Measurements from ENCODE around the gene GOLGA3.
"Not testable (repeated sequence)": the region's sequence is repeated elsewhere in the genome, so short reads cannot be mapped to it uniquely, and the experiment has no call there.

Gene GOLGA3

DNA sequence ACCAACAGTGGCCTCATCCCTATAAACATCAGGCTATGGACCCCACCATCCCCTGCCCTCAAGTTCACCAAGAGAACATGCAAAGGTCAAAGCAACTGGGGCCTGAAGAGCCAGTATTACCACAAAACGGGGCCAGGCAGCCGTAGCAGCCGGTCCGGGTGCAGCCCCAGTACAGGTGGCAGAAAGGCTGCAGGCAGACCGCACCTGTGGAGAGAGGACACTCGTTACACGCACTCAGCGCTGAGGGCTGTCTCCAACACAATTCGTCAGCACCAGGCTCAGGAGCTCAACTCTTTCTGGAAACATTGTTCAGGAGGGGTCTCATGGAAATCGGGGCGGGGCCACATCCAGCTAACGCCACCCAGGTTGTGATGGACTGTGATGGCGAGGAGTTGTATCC, 19.9 kb upstream of the GOLGA3 start:
- FAIRE-seq: no peak

DNA sequence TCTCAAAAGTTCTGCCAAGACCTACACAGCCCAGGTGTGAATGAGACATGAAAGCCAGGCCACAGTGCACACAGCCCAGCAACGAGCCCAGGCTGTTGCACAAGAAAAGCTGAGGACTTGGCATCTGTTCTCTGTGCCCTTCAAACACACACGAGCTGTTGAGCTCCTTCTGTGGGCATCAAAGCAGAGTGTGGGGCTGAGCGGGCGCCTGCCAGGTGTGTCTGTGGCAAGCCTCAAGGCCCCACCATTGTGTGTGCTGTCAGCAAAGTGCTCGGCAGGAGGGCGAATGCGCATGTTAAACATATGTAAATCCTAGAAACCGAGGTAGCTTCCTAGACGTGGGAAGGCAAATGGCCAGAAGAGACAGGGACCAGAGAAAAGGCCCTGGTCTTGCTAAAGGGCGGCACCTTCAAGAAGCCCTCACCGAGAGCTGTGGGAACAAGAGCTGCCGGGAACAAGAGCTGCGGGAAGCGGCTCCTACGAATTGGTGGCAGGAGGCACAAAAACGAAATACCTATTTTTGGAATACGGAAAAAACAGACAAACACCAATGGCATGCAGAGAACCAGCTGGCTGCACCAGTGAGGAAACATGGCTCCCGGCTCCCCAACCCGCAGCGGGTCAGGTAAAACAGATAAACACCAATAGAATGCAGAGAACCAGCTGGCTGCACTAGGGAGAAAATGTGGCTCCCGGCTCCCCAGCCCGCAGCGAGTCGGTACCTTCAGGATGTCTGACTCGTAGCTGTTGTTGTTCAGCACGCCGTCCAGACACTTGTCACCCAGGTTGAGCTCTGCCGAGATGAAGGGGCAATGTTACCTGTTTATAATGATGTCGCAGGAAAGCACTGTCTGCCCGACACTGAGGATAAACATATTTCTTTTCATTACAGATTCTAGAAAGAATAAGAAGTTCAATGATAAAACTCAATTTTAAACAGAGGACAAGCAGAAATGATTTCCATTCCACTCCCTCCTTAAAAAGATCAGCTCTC, 19.0 kb upstream of the GOLGA3 start:
- DNase-seq (ENCODE audit: extremely low spot score, insufficient read length, low read depth) (no peak), FAIRE-seq (no peak)

More for the DNA sequence above, 19.9 kb upstream of the GOLGA3 start:
- no peak for DNase-seq (ENCODE audit: extremely low spot score, insufficient read length, low read depth)

DNA sequence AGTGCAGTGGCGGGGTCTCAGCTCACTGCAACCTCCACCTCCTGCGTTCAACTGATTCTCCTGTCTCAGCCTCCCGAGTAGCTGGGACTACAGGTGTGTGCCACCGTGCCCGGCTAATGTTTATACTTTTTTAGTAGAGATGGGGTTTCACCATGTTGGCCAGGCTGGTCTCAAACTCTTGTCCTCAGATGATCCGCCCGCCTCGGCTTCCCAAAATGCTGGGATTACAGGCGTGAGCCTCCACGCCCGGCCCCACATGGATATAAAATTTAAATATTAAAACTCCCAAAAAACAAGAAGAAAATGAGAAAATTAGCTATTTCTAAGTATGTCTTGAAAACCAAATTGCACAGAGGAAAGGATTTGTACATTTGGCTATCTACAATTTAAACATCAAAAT, 16.0 kb upstream of the GOLGA3 start:
- not testable (repeated sequence) for DNase-seq (ENCODE audit: extremely low spot score, insufficient read length, low read depth); FAIRE-seq

DNA sequence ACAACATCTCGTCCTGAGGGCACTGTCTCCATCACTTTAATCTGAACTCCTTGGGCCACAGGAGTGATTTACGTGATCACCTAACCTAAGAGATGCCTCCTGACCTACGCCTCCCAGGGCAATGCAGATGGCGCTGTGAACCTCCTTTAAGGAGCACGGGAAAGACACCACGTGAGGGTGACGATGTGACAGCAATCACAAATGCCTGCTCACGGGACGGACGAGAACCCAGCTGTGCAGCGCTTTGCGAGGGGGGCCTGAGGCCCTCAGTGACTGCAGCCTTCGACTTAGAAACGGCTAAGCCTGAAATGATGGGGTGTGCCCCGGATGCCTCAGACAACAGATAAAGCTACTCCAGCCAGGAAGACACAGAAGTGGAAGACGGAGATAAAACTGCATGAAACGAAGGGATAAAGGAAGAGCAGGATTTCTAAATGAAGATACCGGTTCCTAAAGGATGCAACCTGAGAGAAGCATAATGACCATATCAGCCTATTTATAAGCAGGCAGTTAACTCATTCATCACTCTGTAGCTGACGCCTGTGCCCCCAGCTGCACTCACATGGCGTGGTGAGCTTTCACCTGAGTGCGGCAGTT, 13.9 kb upstream of the GOLGA3 start:
- no peak for FAIRE-seq
- DNase-seq (ENCODE audit: extremely low spot score, insufficient read length, low read depth): no peak

DNA sequence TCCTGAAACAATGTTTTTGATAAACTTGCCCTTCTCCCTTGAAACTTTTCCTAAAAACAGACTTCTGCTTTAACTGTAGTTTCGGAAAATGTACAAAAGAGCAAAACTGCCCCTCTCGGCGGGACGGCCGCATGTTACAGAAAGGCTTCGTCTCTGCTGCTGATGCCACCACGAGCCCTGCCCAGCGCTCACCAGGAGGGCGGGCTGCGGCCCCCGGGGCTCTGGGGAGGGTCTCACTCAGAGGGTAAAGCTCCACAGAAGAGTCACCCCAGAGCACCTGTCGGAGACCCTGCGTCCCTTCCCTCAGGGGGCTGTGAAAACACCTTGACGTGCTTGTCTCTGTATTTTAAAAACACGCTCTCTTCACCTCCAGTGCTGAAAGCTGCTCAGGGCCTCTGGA, 12.5 kb upstream of the GOLGA3 start:
- no peak for DNase-seq (ENCODE audit: extremely low spot score, insufficient read length, low read depth)
- FAIRE-seq: no peak

DNA sequence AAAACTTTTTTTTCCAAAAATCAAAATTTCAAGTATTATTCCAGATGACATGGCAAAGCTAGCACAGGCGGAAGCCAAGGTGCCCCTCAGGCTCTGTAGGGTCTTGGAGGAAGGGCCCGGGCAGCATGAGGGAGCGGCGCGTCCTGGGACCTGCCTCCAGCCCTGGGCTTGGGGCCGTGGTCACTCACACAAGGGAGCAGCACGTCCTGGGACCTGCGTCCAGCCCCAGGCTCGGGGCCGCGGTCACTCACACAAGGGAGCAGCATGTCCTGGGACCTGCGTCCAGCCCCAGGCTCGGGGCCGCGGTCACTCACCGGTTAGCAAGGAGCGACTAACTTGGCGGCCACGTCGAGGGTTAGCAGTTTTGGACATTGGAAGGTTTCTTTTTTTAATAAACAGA, 11.9 kb upstream of the GOLGA3 start:
- DNase-seq (ENCODE audit: extremely low spot score, insufficient read length, low read depth) (no peak), FAIRE-seq (no peak)

DNA sequence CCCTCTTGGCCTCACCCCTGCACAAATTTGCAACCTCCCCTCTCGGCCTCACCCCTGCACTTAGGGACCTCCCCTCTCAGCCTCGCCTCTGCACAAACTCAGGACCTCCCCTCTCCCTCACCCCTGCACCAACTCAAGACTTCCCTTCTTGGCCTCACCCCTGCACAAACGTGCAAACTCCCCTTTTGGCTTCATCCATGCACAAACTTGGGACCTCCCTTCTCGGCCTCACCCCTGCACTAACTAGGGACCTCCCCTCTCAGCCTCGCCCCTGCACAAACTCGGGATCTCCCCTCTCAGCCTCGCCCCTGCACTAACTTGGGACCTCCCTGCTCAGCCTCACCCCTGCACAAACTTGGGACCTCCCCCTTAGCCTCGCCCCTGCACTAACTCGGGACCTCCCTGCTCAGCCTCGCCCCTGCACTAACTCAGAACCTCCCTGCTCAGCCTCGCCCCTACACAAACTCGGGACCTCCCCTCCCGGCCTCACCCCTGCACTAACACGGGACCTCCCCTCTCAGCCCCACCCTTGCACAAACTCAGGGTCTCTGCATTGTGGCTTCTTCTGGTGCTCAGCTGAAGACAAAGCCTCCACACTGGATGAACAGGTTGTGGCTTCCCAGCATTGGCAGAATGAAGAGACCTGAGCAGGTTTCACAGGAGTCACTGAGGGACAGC, 11.0 kb upstream of the GOLGA3 start:
- DNase-seq (ENCODE audit: extremely low spot score, insufficient read length, low read depth) (no peak), FAIRE-seq (no peak)

DNA sequence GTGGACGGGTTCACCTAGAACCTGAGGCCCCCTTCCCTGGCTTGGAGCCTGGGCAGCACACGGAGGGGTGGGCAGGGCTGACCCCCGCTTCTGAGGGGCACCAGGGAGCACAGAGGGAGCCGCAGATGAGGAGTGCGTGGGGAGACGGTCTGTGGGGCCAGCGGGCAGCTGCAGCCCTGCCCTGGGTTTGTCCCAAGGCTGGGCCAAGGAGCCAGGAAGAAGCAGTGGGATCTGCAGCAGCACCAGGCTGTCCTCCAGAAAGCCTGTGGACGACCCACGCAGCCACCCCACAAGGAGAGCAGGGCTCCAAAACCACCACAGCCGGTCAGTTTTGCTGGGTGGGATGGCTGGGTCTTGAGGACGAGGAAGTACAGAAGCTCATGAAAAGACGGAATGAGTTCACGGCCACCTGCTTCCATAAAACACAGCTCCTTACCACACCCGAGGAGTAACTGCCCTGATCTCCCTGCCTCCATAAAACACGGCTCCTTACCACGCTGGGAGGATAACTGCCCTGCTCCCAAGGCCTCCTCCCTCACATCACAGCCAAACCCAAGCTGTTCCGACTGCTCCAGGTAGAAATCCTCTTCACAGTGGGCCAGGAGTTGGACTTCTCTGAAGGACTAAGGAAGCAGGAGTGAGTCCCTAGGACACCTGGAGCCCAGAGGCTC, 9.9 kb upstream of the GOLGA3 start:
- FAIRE-seq: no peak
- DNase-seq (ENCODE audit: extremely low spot score, insufficient read length, low read depth): no peak

DNA sequence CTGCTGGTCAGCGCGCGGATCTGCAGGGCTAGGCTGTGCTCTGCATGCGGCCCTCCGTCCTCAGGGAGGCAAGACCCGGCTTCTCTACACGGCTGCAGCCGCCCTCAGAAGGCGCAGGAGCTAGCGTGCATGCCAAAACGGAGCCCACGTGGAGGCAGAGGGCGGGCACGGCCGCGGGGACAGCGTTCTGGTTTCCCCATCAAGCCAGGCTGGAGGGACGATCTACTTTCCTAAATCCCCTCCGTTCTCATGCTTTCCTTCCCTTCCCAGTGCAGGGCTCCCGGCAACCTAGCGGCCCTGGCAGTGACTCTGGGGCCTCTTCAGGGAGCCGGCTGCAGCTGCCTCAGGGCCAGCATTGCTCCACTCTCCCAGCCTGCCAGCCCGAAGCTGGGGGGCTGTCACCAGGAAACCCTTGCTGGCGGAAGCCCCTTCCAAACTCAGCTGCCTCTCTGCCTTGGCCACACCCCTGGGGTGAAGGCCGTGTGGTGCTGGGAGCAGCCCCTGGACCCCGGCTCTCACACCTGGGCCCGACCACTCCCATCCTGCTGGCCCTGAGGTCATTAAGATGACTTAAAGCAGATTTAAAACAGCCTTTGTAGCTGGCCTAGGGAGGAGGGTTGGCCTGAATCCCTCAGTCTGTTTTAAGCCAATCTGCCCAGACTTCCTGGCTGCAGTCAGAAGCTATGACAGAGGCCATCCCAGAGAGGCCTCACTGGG, 9.2 kb upstream of the GOLGA3 start:
- DNase-seq (ENCODE audit: extremely low spot score, insufficient read length, low read depth): no peak
- no peak for FAIRE-seq

DNA sequence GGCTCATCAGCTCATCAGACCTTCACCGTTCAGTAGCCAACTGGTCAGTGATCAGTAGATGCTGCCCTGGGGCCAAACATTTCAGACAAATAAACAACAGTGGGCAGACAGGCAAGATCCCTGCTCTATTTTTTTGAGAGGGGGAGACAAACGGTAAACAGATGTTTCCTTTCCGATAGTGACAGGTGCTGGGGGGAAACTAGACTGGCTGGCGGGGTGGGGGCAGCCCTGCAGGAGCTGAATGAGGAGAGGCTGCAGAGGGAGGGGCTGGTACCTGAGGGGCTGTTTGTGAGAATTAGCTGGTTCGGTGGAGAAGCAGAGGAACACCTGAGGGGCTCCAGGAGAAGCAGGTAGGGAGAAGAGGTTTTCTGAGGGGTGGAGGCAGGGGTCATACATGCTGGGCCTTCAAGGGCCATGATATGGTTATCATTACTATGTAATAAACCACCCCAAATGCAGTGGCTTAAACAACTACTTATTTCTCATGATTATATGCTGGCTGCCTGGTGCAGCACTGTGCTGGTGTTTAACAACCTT, 8.2 kb upstream of the GOLGA3 start:
- no peak for FAIRE-seq

DNA sequence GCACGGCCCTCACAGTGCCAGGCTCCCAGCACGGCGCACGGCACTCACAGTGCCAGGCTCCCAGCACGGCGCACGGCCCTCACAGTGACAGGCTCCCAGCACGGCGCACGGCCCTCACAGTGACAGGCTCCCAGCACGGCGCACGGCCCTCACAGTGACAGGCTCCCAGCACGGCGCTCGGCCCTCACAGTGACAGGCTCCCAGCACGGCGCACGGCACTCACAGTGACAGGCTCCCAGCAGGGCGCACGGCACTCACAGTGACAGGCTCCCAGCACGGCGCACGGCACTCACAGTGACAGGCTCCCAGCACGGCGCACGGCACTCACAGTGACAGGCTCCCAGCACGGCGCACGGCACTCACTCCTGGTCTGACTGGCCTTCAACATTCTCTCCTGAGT, 7.6 kb upstream of the GOLGA3 start:
- FAIRE-seq; DNase-seq (ENCODE audit: extremely low spot score, insufficient read length, low read depth): not testable (repeated sequence)

More for the DNA sequence above, 8.2 kb upstream of the GOLGA3 start:
- no peak for DNase-seq (ENCODE audit: extremely low spot score, insufficient read length, low read depth)

DNA sequence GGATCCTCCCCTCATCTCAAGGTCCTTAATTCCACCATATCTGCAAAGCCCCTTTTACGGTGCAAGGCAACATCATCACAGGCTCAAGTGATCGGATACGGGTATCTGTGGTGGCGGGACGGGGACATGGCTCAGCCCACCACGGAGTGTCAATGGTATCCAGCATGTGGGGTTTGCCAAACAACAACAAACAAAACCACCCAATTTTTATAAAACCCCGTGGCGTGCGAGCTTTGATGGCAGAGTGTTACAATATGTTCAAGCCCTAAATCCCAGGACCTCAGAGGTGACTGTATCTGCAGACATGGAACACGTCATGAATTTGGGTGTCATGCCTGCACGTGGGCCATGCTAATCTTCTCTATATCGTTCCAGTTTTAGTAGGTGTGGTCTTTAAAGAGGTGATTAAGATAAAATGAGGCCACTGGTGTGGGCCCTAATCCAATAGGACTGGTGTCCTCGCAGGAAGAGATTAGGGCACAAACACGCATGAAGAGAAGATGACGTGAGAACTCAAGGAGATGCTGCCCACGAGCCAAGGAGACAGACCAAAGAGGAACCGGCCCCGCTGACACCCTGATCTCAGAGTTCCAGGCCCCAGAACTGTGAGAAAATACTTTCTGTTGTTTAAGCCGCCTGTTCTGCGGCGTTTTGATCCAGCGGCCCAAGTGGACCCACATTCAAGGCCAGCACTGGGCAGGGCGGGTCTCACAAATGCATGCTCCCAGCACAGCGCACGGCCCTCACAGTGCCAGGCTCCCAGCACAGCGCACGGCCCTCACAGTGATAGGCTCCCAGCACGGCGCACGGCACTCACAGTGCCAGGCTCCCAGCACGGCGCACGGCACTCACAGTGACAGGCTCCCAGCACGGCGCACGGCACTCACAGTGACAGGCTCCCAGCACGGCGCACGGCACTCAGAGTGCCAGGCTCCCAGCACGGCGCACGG, 6.7 kb upstream of the GOLGA3 start:
- no peak for DNase-seq (ENCODE audit: extremely low spot score, insufficient read length, low read depth)
- FAIRE-seq: no peak

DNA sequence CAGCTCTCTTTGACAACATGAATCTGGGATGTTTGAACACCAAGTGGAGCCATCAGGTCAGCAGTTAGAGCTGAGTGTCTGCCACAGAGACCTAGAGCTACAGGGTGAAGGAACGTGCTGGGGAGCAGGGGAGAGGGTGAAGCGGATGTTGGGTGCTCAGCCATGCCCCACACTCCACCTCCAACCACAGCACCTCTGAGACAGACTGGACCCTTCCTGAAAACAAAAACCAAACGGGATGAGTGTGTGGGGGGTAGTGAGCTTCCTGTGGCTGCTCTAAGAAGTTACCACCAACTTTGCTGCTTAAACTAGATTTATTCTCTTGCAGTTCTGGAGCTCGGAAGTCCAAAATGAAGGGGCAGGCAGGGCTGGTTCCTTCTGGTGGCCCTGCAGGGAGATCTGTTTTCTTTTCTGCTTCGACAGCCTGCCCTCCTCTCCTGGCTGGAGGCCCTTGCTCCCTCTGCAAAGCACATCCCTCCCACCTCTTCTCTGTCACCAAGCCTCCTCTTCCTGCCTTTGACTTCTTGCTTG, 5.6 kb upstream of the GOLGA3 start:
- DNase-seq (ENCODE audit: extremely low spot score, insufficient read length, low read depth): no peak
- FAIRE-seq: no peak

DNA sequence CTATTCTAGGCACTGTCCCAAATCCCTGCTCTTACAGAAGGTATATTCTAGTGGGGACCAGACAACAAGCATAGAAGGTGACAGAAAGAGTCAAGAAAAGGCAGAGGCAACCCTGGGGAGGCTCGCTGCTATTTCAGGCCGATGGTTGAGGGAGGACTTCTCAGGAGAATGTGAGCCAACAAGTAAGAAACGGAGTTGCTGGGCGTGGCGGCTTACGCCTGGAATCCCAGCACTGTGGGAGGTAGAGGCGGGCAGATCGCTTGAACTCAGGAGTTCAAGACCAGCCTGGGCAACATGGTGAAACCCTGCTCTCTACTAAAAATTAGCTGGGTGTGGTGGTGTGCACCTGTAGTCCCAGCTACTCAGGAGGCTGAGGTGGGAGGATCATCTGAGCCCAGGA, 4.7 kb upstream of the GOLGA3 start:
- no peak for DNase-seq (ENCODE audit: extremely low spot score, insufficient read length, low read depth)
- no peak for FAIRE-seq

DNA sequence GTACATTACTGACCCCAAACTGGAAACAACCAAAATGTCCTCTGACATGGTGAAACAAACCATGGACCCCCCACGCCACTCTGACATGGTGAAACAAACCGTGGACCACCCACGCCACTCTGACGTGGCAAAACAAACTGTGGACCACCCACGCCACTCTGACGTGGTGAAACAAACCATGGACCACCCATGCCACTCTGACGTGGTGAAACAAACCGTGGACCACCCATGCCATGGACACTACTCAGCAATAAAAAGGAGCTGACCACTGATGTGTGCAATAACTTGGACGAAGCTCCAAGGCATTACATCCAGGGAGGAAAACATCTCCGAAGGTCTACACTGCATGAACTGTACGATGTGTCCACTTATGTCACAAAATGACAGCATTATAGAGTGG, 3.1 kb upstream of the GOLGA3 start:
- no peak for FAIRE-seq
- no peak for DNase-seq (ENCODE audit: extremely low spot score, insufficient read length, low read depth)

DNA sequence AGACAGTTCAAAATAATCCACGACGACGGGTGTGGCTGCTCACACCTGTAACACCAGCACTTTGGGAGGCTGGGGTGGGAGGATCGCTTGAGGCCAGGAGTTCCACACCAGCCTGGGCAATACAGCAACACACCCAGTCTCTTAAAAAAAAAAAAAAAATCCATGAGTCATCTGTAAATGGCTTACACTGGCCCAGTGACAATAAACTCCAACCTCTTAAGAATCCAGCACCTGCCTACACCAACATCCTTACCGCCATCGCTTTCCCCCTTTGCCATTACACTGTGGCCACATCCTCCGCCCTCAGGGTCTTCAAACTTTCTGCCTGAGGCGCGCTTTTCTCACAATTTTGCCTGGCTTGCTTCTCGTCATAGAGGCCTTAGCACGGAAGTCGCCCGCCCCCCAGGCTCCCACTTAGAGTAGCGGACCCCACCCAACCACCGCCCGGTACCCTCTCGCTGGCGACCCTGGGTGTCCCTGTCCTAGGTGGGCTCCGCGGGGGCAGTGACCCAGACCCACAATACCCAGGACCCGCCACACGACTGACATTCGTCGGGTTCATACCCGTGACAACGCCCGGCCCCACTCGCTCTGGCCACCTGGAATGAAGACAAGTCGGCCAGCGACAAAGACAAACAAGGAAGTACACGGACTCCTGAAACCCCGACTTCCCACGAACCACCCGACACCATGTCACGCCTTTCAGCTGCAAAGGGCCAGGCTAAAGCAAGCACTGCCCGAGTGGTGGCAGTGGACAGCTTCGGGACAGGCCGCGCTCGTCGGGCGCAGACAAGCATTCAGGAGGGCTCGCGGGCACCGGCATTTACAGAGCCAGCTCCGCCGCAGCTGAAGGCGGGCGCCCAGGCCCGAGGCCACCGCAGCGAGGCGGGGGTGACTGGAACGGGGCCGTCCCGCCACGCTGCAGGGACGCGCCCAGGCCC, 636 bp downstream of the GOLGA3 start:
- DNase-seq (ENCODE audit: extremely low spot score, insufficient read length, low read depth) (peak; percentile 22), FAIRE-seq (peak; percentile 21)

DNA sequence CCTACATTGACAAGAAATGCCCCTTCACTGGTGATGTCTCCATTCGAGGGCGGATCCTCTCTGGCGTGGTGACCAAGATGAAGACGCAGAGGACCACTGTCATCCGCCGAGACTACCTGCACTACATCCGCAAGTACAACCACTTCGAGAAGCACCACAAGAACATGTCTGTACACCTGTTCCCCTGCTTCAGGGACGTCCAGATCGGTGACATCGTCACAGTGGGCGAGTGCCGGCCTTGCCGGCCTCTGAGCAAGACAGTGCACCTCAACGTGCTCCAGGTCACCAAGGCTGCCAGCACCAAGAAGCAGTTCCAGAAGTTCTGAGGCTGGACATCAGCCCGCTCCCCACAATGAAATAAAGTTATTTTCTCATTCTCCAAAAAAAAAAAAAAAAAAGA, 2.8 kb downstream of the GOLGA3 start:
- FAIRE-seq (no peak), DNase-seq (ENCODE audit: extremely low spot score, insufficient read length, low read depth) (no peak)

Data from GM18507 (cell line).